ENCODE data around the gene LCN1.
"Not testable (repeated sequence)": the region's sequence is repeated elsewhere in the genome, so short reads cannot be mapped to it uniquely, and the experiment has no call there.

LCN1 gene

DNA sequence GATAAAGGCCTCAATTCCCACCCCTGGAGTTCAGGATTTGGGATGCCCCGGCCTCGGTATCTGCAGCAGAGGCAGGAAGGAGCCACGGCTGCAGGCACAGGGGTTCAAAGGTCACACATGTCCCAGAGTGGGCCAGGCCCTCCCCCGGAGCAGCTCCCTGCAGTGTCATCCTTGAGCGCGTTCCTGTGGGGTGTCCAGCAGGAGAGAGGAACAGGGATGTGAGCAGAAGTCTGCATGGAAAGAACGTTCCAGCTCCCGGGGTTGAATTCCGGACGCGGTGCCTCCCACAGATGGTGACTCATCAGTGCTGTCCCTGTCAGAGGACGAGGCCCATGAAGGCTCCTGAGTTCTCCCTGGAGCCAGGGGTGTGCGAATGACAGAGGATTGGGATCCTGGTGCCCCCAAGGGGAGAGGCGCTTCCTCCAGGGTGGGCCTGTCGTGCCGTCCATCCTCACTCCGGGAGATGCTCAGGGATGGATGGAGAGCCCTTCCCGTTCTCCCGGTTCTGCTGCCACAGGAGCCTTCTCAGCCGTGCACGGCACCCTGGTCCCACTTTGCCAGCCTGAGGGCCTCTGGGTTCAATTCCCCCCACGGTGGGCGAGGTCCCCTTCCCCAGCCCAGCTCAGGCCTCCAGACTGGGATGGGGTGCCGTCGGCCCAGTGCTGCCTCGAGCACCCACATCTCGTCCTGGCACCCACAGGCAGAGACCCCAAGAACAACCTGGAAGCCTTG lies 3.1 kb downstream of the LCN1 start:
- DNase-seq, result no peak

DNA sequence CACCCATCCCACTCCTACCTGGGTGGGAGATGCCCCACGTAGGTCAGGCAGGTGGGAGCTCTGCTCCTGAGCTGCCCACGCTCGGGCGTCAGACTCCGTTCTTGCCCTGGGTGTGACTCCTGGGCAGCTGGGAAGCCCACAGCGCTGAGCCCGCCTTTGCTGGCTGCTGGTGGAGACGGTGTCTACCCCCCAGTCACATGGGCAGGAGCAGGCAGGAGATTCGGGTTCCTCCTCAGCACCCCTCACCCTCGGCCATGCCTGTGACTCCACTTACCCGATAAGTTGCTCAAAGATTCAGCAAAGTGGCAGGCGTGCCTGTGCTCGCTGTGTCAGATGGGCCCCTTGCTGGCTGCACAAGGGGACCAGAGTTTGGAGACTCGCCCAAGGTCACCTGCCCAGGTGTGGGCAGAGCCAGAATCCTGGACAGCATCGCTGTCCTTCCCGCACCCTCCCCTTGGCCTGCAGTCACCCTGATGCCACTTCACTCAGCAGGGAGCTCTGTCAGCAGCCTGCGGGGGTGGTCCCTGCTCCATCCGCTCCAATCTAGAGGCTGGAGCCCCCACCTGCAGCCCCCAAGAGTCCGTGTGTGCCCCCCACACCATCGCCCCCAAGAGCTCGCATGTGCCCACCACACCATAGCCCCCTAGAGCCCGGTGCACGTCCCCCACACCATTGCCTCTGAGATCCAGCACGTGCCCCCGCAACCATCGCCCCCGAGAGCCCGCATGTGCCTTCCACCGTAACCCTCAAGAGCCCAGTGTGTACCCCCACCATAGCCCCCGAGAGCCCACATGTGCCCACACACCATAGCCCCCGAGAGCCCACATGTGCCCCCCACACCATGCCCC lies 4.2 kb downstream of the LCN1 start:
- DNase-seq, result no peak

DNA sequence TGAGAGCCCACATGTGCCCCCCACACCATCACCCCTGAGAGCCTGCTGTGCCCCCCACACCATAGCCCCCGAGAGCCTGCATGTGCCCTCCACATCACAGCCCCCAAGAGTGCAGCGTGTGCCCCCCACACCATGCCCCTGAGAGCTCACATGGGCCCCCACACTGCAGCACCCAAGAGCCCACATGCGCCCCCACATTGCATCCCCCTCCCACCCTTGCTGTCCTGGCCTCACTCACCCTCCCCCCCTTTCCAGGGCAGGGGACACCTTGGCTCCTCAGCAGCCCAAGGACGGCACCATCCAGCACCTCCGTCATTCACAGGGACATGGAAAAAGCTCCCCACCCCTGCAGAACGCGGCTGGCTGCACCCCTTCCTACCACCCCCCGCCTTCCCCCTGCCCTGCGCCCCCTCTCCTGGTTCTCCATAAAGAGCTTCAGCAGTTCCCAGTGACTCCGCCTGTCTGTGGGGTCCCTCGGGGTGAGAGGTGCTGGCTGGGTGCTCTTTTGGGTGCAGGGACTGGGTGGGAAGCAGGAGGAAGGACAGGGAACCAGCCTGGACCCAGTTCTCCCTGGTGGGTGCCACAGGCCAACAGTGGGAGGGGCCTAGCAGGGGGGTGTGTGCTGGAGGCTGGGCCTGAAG lies 5.0 kb downstream of the LCN1 start:
- no peak for DNase-seq

DNA sequence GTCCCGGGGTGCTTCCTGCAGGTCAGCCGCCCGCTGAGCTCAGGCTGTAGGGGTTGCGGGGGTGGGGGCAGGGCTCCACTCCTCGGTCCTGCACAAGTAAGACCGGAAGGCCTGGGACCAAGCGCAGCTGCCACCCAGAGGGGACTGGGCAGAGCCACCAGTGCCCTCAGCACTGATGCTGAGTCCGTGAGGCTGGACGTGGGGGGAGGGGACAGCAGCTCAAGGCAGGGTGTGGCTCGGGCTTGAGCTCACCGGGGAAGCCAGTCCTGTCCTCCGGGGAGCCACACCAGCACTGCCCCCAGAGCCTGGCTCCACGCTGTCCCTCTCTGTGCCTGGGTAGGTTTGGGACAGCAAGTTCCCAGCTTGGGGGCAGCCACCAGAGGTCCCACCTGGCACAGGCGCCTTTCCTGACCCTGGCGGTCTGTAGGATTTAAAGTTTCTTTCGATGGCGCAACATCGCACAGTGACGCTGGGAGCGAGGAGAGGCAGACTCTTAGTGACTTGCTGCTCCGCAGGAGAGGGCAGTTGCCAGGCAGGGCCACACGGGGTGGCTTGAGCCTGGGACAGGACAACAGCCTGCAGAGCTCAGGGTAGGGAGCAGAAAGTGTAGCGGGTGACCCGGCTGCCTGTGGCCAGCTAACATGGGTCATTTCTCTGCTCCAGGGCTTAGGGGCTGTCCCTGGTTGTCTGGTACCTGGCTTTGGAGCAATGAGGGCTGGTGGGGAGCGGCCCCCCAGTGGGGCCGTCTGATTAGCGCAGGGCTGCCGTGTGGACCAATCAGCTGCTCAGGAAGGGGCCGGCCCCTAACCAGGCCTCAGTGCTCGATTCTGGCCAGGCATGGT lies 5.7 kb downstream of the LCN1 start:
- DNase-seq, result no peak

DNA sequence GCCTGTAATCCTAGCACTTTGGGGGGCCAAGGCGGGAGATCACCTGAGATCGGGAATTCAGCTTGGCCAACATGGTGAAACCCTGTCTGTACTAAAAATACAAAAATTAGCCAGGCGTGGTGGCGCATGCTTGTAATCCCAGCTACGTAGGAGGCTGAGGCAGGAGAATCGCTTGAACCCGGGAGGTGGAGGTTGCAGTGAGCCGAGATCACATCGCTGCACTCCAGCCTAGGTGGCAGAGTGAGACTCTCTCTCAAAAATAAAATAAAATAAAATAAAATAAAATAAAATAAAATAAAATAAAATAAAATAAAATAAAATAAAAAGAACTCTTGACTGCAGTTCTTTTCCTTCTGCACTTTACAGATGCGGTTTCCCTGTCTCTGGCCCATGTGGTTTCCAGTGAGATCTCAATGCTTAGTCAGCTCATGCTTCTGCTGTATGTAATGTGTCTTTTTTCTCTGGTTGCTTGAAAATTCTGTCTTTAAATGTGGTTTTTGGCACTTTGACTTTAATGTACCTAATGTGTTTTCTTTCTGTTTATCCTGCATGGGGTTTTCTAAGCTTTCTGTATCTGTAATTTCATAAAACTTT lies 7.7 kb downstream of the LCN1 start:
- not testable (repeated sequence) for DNase-seq

DNA sequence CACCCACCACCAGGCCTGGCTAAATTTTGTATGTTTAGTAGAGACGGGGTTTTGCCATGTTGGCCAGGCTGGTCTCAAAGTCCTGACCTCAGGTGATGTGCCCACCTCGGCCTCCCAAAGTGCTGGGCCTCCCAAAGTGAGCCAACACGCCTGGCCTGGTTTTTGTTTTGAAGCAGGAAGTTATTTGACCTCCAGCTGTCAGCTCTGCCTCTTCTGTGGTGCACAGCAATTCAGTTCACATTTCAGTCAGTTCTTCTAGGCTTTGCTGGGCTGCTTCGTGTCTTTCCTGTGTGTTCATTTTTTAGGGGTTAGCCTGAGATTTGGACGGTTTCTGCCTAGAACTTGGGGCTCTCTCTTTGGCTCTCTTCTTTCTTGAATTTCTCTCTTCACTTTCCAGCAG lies 8.9 kb downstream of the LCN1 start:
- no peak for DNase-seq

DNA sequence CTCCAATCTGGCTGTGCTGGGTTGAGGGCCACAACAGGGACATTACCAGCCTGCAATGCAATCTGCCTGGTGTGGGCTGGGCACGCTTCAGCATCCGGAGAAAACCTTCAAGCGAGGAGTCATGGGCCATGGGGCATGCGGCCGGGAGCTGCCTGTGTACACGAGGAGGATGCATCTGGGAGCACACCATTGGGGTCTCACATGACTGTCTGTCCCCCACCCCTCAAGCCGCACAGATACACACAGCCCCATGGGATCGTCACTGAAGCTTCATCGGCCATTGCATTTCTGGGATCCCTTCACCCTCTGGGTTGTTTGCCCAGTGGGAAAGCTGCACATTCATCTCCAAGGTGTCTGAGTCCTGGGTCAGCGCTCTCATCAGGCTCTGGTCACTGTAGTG lies 9.9 kb downstream of the LCN1 start:
- DNase-seq, result no peak

DNA sequence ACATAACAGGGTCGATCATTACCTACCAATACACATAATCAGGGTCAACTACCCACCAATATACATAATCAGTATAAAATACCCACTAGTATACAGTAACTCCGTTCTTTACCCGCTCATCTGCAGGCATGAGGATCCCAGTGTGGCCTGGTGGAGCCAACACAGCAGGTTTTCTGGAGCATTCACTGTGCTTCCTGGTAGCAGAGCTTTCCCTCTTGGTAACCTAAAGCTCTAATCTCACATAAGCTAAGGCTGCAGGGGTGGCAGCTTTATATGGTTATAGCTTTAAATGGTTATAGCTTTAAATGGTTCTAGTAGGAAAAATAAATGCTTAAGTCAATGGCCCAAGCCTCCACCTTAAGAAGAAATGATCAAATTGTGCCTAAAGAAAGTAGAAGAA lies 11.9 kb downstream of the LCN1 start:
- no peak for DNase-seq

DNA sequence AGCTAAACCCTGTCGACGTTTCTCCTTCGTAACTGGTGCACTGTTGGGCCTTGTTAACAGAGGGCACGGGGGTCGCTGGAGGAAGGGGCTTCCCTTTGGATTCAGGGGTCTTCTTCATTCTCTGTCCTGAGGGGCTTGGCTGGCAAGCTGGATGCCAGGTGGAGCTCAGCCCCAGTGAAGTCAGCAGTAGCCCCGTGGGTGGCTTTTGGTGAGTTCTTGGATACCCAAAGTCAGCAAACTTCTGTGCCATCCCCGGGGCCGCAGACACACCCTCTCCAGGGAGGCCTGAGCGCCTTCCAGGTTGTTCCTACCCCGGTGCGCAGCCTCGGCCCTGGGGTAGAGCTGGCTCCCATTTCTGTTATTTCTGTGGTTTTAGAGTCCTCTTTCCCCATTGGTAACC lies 12.4 kb downstream of the LCN1 start:
- DNase-seq, result no peak

DNA sequence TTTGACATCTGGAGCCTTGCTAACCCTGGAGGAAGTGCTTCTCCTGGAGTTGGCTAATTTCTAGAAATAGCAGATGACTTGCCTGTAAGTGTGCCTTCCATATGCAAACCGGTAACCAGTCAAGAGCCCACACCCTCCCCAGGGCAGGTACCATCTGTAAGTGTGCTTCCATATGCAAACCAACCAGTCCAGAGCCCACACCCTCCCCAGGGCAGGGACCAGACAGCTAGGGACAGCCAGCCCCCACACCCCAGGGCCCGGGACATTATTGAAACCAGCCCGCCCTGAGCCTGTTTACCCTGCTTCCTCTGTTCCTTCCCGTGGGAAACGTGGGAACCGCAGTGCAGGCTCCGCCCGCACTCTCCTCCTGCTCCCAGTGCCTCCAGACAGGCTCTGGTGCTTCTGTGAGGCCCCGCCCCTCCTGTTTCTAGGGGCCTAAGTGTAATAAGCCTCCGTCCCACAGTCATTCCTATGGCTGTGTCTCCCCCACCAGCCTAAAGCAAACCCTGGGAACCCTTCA lies 13.0 kb downstream of the LCN1 start:
- not testable (repeated sequence) for DNase-seq

DNA sequence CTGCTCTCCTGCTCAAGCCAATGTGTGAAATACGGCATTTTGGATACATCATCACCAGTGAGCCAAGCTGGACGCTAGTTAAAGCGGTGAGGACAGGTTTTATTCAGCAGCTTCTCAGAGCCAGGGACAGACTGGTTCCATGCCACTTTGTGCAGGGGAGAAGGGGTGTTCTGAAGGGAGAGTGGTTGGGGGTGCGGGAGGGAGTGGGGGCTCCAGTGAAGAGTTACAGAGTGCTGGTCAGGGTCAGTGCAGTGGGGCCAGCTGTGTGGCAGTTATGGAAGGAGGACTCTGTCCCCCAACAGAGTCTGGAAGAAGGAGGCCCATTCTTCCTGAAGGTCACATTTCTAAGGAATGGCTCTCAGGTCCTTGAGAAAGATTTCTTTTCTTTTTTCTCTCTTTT lies 13.6 kb downstream of the LCN1 start:
- DNase-seq, result not testable (repeated sequence)

DNA sequence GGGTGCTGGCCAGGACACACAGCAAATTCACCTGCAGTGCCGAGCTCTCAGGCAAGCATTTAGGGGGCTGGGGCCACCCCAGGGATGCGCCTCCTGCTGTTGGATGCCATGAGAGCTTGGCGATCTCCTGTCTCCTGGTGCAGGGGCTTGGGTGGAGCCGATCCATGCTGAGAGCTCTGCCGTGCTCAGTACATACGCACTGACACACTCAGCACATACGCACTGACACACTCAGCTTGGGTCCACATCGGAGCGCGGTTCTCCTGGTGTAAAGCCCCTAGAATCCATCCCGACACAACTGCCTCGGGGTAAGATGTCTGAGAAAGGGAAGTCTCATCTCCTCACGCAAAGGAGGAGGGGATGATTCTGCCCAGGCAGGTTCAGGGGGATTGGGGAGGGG lies 14.4 kb downstream of the LCN1 start:
- not testable (repeated sequence) for DNase-seq

DNA sequence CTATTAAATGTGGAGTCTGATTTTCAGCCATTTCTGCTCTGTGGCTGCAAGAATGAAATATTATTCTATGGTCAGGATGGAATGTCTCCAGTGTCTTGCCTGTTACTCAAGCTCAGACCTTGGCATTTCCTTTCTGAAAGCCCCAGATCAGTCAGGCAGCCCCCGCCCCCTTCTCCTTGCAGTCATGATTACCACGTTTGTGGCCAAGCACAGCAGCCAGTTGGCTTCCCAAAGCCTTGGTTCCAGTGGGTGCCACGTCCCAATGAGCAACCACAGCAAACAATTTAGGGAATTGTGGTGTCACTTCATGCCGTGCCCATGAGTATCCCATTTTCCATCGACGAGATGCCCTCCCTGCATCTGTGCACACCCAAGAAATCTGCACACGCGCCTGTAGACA lies 15.0 kb downstream of the LCN1 start:
- DNase-seq, result no peak

DNA sequence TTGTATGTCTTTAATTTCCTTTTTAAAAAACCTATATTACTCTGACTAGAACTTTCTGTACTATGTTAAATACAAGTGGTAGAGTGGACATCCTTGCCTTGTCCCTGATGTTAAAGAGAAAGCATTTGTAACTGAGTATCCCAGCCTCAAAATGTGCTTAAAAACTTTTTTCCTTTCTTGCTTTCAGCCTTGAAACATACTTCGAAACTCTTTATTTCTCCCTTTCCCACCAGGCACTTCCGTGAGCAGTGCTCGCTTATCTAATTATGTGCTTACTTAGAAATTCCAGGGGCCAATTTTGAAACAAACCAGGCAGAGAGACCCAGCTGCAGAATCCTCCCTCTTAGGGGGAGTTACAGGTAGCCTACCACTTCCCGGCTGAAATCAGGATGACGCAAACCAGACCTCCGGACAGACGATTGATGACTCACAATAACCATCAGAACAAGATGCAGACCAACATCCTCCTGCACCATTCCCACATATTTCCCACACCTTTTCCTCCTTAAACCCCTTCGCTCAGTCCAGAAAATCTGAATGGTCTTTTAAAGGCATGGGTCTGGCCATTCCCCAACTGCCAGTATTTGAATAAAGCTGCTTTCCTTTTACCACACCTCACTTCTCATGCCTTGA lies 22.1 kb downstream of the LCN1 start:
- not testable (repeated sequence) for DNase-seq

DNA sequence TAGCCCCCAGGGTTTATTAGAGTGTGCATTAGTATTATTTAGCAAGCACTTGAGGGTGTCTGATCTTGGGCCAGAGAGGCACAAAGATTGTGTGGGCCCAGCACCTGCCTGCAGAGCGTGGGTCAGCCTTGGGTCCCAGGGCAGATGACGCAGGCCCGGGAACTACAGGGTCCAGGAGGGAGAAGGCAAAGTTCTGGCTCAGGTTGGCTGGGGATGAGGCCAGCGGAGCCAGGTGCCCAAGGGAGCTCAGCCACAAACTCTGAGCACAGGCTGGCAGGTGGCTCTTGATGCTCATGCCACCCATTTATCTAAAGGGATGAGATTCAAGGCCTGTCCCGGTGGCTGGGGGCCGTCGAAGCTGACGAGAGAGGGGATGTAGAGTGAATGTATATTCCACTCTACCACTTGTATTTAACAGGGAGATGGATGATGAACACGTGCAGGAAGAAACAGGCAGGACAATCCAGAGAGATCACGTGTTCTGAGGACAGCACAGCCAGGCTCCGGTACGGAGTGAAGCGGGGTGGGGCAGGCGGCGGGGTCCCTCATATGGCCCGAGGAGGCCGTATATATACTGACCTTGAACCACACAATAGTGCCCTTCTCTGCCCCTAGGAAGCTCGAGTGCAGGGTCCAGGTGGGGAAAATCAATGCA lies 23.9 kb downstream of the LCN1 start:
- DNase-seq, result no peak

DNA sequence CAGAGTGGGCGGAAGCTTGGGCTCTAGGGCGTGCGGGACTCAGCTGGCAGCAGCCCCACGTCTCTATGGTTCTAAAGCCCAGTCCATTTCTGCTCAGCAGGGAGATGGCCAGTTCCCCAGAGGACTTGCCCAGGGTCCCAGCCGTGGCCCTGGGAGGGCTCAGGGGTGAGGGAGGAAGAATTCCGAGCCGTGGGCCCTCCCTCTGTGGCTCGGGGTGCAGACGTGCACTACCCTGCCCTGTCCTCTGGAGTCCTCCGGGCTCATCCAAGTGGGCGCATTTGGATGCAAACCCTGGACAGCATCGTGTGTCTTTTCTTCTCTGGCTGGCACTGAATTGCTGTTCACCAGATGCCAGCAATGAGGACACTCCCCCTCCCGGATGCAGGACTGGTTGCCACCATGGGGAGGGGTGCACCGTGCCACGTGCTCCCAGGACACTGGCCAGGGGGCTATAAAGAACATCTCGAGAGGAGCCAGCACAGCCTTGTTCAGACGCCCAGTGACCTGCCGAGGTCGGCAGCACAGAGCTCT lies 24.5 kb downstream of the LCN1 start, which contains the start of gene OBP2A:
TSS of gene OBP2A (plus strand) at position 481 of the 531 bp plus-strand sequence. CDS start 55 bp downstream, outside the sequence.
- not testable (repeated sequence) for DNase-seq

DNA sequence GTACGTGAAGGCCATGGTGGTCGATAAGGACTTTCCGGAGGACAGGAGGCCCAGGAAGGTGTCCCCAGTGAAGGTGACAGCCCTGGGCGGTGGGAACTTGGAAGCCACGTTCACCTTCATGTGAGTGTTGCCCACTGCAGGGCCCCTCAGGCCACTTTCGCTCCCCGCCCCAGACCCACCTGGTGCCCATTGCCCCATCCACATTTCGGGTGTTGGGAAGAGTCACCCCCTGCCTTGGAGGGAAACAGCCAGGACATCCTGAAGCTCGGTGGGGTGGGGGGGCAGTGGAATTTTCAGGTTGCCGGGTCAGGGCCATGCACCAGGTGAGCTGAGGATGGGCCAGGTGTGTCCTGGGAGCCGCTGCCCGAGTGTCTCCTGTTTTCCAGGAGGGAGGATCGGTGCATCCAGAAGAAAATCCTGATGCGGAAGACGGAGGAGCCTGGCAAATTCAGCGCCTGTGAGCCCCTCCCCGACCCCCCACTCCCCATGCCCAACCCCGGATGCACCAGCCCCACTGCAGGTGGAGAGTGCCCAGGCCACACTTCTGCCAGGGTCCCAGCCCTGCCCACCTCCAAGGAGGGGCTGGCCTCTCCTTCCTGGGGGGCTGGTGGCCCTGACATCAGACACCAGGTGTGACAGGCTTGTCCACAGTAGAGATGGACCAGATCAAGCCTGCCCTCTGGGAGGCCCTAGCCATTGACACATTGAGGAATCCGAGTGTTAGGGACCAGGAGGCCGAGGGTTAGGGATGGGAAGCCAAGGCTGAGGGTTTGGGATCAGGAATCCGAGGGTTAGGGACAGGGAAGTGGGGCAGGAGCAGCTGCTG lies 25.8 kb downstream of the LCN1 start:
- DNase-seq, result not testable (repeated sequence)

DNA sequence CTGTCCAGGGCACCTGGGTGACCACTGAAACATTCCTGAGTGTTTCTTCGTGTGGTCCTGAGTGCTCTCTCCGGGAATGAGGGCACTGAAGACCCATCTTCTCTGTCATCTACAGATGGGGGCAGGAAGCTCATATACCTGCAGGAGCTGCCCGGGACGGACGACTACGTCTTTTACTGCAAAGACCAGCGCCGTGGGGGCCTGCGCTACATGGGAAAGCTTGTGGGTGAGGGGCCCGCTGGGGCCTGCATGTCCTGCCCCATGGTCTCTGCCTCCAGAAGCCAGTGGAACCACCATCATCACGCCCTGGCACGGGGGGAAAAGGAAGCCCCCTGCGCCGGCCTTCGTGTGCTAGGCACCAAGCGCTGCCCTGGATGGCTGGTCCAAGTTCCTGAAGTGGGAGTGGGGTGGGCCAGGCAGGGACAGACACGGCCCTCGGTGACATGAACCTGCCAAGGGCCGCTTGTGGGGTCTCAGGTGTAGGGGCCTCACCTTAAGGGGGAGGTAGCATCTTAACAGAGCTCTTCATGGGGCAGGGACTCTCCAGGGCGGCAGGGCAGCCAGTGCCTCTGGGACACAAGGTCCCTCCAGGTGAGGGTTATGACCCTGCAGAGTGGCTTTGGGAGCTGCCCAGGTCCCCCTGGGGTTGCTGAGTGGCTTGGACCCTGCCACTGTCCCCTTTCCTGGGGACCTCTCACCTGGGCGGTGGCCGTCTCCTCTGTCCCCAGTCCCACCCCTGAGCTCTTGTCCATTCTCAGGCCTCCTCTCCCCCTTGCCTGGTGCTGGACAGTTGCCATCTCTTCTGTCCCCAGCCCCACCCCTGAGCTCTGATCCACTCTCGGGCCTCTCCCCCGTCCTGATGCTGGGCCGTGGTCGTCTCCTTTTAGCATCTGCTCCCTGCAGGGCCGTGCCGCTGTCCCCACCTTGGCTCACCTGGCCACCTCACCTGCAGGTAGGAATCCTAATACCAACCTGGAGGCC lies 26.8 kb downstream of the LCN1 start:
- DNase-seq, result no peak
